HG02884 (cell line): Measurements from ENCODE around the gene DYNLT3.

Experiments
- ATAC-seq: cut with Tn5 transposase; IDR thresholded peaks from one replicate; pipeline ENCODE4 v1.9.1; 2021; ENCODE audit warnings: mild to moderate bottlenecking, moderate library complexity; ENCODE audit not compliant: unreplicated experiment

The DYNLT3 gene, protein sequence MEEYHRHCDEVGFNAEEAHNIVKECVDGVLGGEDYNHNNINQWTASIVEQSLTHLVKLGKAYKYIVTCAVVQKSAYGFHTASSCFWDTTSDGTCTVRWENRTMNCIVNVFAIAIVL

DNA sequence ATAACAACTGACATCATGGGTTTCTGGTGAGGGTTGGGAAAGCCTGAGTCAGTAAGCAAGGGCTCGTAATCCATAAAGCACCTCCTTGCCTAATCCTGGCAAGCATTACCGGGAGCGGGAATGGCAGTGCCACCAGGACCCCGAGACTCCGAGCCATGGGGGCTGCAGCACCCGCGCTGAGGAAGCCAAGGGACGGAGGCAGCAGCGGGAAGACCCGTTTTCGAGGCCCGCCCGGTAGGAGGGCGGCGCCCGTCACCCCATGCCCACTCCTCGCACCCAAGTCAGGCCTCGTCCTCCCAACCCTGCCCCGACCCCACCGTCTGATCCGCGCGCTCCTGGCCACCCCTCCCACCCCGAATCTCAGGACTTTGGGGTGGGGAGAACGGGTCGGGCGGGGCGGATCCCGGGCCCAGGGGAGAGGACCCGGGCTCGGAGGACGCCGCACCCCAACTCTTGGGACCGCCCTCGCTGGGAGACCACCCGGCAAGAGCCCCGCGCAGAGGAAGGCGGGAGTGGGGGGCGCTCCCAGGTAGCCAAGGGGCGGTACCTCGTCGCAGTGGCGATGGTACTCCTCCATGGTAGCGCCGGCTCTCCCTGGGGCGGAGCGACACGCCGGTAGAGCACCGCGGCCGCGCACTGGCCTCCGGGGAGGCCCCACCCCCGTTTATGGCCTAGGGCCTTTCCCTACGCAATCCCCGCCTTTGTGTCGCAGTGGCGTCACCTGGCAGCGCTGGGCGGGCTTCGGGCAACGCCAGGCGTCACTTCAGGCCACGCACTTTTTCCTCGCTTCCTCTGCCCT, at the start of gene DYNLT3:
Gene DYNLT3, minus strand, starts transcription at position 638 of the 799 bp plus-strand sequence. Its CDS starts 61 bp downstream, at position 577.
- ATAC-seq: peak; percentile 99

DNA sequence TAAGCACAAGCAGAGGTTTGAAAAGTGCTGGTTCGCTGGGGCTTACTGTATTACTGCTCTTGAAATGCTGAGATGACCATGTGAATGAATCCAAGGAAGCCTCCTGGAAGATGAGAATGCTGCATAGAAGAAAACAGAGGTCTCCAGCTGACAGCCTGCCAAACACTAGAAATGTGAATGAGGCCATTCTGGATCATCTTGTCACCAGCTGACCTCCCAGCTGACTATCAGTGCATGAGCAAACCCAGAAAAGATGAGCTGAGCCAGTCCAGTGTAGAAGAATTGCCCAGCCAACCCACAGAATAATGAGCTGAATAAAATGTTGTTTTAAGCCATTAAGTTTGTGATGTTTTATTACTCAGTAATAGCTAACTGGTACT, 49.1 kb upstream of the DYNLT3 start:
- no peak for ATAC-seq

DNA sequence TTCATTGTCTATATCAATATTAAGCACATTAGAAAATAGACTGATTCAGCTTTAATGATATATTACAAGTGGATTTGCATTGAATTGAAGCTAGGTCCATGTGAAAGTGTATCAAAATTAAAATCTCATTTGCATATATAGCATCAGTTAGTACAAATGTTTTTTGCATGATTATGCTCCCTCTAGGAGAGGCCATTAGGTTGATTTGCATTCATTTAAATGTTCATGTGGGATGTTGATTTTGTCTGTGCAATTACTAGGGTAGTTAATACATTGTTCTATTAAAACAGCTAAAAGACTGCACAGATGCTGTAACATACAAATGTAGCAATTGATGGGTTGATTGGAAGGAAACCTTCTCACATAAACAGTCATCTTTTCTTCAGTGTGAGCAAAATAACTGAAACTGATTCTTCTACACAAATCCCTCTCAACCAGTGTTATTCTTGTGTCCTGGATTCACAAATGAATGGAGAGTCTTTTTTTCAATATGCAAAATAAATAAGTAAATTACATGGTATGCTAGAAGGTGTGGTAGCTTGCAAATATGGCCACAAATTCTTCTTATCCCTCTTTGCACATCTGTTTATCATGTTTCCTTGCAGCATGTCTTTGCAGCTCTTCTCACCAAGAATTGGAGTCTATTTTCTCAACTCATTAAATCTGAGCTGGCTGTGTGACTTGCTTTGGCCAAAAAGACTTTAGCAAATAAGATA, 48.6 kb upstream of the DYNLT3 start:
- ATAC-seq: no peak

DNA sequence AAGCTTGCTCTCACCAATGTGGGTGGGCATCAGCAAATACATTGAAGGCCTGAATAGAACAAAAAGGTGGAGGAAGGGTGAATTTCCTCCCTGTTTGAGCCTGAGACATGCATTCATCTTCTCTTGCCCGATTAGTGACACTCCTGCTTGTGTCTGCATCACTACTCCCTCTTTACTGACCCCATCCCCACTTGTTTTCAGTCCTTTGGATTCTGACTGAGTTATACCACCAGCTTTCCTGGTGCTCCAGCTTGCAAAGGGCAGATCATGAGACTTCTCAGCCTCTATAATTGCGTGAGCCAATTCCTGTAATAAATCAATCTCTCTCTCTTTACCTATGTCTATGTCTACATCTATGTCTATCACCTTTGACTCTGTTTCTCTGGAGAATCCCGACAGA, 47.4 kb upstream of the DYNLT3 start:
- ATAC-seq: no peak

DNA sequence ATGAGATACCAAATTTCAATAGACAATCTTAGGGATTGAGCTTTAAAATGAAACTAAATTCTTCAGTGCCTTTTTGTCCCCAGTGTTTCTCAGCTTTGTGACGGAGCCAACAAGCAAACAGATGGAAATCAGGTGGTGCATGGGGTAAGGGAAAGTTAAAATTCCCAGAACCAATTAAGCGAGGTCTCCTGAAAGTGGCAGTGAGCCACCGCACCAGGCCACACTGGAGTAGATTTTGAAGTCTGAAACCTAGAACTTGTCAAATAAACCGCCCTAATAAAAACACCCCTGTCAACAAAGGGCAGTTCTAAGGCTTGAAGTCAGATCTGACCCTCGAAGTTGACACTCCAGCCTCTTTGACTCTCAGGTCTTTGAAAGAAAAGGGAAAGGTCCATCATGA, 40.6 kb upstream of the DYNLT3 start:
- no peak for ATAC-seq

DNA sequence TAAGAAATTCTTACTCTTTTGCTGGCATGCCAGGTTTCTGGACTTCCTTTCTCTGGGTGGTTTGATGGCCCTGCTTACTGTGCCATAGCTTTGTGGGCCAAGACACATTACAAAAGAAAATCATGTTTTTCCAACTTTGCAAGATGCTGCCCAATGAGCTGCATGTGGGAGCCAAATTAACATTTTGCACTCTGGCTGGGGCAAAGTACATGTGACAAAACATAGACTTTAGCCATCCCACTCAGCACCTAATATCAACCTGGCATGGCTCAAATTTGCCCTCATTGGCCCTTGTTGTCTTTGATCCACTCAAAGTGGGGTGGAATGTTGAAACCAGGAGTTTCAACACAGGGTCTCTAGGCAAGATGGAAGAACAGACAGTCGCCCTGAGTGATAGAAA, 40.0 kb upstream of the DYNLT3 start:
- no peak for ATAC-seq

DNA sequence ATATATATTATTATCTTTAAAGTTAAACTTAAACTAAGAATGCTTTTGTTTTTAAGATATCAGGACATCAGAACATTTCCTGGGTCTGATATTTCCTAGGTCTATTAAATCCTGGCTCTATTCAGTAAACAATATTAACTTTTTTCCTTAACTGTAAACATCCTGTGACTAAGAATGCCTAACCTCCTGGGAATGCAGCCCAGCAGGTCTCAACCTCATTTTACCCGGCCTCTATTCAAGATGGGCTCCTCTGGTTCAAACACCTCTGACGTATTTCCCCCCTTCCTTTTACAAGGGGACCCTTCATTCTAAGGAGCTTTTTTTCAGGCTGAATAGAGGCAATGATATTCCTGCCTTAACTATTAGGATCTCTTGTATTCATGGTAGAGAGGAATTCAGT, 35.8 kb upstream of the DYNLT3 start:
- no peak for ATAC-seq

DNA sequence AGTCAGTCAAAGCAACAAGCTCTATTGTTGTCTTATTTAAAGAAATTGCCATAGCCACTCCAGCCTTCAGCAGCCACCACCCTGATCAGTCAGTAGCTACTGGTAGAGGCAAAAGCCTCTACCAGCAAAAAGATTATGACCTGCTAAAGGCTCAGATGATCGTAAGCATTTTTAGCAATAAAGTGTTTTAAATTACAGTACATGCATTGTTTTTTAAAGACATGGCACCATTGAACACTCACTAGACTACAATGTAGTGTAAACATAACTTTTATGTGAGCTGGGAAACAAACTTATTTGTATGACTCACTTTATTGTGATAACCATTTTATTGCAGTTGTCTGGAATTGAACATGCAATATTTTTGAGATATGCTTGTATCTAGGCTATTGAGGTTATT, 32.3 kb upstream of the DYNLT3 start:
- no peak for ATAC-seq

DNA sequence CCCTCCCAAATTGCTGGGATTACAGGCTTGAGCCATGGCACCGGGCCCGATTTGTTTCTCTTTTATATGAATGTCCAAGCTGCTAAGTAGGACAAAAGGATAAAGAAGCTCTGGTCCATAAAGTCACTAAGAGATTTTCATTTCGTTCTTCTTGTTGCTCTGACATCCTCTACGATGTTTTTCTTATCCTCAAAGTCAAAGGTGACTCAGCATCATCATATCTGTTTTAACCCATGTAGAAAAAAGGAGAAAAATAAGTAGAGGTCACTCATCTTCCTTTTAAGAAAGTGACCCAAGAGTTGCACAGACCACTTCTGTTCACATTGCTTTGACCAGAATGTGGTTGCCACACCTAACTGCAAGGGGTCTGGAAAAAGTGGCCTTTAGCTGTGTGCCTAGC, 29.3 kb upstream of the DYNLT3 start:
- no peak for ATAC-seq

DNA sequence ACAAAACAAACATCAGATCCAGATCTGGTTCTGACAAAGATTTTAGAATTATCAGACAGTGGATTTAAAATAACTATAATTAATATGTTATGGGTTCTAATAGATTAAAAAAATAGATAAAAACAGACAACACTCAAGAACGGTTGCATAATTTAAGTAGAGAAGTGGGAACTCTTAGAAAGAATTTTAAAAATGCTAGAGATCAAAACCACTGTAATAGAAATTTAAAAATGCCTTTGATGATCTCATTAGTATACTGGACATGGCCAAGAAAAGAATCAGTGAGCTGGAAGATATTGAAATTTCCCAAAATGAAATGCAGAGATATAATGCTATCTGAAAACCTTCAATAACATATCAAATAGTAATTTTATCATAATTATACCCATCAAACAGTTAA, 28.3 kb upstream of the DYNLT3 start:
- no peak for ATAC-seq

DNA sequence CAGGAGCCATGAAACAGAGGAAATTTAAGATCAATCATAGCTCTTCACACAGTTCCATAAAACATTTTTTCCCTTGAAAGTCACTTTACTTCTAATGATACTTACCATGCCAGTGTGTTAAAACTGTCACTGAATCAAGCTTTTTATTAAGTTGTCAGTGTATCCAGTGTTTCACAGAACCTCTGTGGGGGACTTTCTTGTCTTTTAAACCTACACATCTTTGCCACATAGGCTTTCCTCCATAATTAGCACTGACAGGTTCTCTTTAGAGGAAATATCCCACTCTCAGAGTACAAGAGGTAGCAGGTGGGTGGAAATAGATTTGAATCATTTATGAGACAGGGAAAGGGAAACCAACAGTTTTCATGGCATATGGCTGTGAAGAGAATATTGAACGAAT, 25.8 kb upstream of the DYNLT3 start:
- ATAC-seq: no peak

DNA sequence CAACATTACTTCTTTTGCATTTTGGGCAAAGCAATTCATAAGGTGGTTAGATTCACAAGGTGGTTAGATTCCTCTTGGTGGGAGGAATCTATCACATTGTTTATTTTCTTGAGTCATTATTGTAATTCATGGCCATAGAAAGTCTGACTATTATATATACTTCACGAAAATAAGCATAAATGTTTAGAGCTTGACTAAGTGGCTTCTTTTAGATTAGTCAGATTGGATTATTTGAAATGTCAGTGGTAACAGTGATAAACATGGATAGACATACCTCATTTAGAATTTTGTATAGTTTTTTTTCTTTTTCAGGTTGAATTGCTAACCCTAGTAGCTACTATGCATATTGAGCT, 24.9 kb upstream of the DYNLT3 start:
- ATAC-seq: no peak

DNA sequence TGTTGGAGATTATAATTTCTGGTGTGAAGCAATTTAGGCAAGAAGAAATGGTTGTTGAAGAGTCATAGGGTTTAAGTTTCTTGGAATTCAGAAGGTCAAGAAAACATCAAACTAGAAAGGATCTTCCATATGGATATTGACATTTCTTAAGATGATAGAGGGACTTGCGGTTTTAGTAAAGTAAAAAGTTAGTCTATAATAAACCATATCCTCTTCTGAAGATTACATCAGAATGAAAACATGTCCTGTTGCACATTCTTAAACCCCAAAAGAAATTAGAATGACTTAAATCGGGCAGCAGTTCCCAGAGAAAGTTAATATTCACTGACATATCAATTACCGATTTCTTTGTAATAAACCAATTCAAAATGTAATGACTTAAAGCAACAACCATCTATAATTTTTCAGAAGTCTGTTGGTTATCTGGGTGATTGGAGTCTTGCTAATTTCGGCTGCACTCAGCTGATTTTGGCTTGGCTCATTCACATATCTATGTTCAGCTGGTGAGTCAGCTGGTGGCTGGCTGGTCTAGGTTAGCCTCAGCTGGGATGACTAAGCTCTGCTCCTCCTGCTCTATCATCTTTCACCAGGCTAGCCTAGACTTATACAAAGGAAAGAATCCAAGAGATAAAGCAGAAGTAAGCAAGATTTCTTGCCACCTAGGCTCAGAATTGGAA, 24.4 kb upstream of the DYNLT3 start:
- ATAC-seq: no peak

DNA sequence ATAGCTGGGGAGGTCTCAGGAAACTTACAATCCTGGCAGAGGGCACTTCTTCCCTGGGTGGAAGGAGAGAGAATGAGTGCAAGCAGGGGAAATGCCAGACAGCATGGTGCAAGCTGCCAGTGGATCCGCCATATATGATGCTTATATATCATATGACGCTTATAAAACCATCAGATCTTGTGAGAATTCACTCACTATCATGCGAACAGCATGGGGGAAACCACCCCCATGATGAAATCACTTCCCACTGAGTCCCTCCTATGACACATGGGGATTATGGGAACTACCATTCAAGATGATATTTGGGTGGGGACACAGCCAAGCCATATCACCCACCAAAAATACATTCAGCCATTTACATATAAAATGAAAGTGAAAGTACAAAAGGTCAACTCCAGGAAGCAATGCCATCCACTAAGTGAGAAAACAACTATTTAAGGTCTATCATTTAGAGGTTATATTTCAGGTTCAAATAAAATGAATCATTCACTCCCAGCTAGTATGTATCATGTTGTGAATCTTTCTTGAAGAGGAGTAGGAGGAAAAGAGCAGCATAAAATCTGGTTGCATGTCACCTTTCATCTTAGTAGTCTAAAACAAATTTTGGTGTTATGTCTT, 20.3 kb upstream of the DYNLT3 start:
- no peak for ATAC-seq

DNA sequence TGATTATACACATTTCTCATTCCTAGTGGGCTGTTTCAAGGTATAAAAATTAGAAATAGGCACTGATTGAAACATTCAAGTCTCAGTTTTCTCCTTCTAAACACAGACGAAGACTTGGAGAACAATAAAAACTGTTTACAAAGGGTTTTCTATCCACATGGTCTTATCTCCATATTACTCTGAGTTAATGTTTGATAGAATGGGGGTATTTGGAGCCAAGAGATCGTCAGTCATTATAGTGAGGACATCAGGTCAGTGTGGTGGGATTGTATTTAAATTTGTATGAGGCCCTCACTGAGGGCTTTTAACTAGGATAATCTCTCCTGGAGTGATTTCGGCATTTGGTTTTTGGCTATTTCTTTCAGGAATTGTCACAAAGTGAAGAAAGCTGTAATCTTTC, 16.4 kb upstream of the DYNLT3 start:
- ATAC-seq: no peak

DNA sequence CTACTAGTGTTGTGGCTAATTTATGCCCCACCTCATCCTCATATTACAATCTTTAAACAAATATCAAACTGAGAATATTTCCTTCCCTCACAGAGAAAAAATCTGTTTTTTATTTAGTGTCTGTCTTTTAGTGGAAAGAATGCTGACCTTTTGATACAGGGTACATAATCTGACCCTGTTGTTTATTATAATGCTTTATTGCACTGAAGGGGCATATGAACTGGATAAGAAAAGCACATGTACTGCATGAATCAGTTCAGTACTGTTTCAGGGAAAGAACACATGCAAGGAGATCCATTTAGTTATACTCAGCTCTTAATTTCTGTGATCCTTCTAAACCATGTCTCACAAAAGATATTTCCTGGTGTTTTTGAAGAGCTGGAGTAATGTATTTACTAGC, 15.5 kb upstream of the DYNLT3 start:
- ATAC-seq: no peak

DNA sequence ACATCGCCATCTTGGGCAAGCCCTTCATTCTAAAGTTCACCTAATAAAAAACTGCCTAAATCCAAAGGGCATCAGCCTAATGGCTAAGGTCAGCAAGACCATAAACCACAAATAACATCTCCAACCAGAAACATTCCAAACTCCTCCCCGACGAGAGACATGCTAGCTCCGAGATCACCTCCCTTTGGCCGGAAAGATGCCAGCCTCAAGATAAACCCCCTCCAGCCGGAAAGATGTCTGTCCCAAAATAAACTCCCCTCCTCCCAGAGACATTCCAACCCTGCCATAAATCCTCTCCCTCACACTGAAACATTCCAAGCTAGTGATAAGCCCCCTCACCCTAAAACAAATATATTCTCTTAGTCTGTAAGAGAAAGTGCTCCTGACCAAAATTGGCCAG, 13.3 kb upstream of the DYNLT3 start:
- no peak for ATAC-seq

DNA sequence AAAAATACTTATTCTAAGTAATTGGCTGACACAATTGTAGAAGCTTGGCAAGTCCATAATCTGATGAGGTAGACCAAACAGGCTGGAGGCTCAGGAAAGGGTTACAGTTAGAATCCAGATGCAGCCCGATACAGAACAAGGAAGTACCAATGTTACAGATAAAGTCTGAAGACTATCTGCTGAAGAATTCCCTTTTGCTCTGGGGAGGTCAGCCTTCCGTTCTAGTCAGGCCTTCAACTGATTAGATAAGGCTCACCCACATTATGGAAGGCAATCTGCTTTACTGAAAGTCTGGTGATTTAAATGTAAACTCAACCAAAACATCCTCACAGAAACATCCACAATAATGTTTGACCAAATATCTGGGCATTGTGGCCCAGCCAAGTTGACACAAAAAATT, 7.4 kb upstream of the DYNLT3 start:
- no peak for ATAC-seq

DNA sequence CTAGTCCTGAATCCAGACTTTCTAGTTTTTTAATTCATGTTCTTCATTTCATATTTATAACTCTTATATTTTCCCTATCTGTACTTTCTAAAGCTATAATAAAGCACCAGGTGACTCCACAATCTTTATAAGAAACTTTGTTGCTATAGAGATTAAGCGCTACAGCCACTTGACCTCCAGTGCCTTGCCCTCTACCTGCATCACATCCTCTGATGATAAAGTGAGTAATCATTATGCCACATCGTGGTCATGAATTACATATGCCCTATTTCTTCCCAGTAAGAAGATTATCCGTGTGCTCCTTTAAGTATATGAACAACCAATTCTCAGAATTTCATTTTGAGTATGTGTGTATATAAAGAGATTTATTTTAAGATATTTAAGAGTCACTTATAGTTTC, 6.8 kb upstream of the DYNLT3 start:
- ATAC-seq: no peak

DNA sequence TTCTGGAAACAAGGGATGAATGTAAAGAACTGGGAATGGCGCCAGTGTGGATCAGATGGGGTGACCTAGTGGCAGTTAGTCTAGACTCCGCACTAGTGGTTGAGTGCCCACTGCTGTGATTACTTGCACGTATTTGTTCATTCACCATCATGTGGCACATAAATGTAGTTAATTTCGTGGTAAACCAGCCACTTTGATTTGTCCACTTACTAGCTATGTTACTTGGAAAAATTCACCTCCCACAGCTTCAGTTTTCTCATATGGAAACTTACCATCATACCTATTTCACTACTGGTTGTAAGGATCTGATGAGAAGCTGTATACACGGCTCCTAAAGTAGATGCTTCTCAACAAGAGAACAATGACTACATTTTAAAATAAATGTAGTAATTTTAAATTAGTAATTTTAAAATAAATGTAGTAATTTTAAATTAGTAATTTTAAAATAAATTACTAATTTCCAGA, 394 bp upstream of the DYNLT3 start:
- no peak for ATAC-seq

DNA sequence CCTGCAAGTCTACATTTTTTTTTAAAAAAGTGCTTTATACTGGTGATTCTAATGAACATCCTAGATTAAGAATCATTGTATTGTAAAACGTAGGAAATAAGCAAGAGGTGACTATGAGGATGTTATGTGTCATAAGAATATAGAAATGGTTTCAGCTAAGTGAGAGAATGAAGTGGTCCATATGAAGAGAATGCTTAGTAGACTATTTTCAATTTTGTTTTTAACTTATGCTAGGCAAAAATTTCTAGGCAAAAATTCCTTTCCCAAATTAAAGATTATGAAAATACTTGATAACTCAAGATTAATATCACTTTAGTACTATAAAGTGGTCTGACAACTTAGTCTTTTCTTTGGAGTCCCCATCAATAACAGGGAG, 825 bp downstream of the DYNLT3 start:
- ATAC-seq: no peak
